ENCODE results near the gene MYO1A. TPM values are rescaled to one million over a fixed set of nuclear protein-coding genes. Genes with fewer than 3 reads are reported as not detected.

The MYO1A gene
- total and polyA plus RNA-seq, 4 donors: 0.03 to 0.28 (median 0.08) TPM; not detected in 1

GRCh38 chr12:57086493-57087009, 36.6 kb upstream of the MYO1A start:
- Histone ChIP-seq H3K27ac (ENCODE audit: low read depth in 1 of 2, low read length in 2 of 2) (peak overlapping the region; percentile 96 to 100), H3K36me3 (ENCODE audit: control insufficient read depth in 4 of 4, insufficient read depth in 3 of 4, low read depth in 1 of 4, low read length in 3 of 4) (peaks cover 0 to 6% (median 2%) of the 10 kb centered on the region in 4 donors), H3K9ac (ENCODE audit: low read depth in 1 of 2, low read length in 2 of 2) (peak overlapping the region; percentile 57 to 98), H3K4me1 (ENCODE audit: control insufficient read depth in 4 of 4, insufficient read depth in 4 of 4, low read length in 3 of 4) (peaks cover 5 to 28% (median 19%) of the 10 kb centered on the region in 4 donors), H3K4me3 (ENCODE audit: low read depth in 1 of 3, low read length in 3 of 3) (peak overlapping the region; percentile 36 to 85 (median 81)), H3K9me3 (ENCODE audit: control insufficient read depth in 4 of 4, low read length in 3 of 4) (no peaks in the 10 kb centered on the region), H3K27me3 (ENCODE audit: control insufficient read depth in 4 of 4, insufficient read depth in 4 of 4, low read length in 3 of 4) (no peaks in the 10 kb centered on the region)
- no peak for DNase-seq (ENCODE audit: low spot score)
- TF ChIP-seq RAD21 (IDR thresholded peaks at IDR 0.05) (peak in 1 of 2 donors; percentile 23), RXRA (IDR thresholded peaks at IDR 0.05) (no peak), GABPA (IDR thresholded peaks at IDR 0.05 in 1 of 2, conservative IDR thresholded peaks at IDR 0.05 in 1 of 2) (no peak)
- 6% methylated on average over 14 of the region's 14 CpGs for WGBS

- Histone ChIP-seq H3K36me3 (ENCODE audit: control insufficient read depth in 4 of 4, insufficient read depth in 3 of 4, low read depth in 1 of 4, low read length in 3 of 4) (peaks cover 0 to under 1% (median 0%) of the 10 kb centered on the region in 4 donors), H3K27me3 (ENCODE audit: control insufficient read depth in 4 of 4, insufficient read depth in 4 of 4, low read length in 3 of 4) (no peaks in the 10 kb centered on the region), H3K9me3 (ENCODE audit: control insufficient read depth in 4 of 4, low read length in 3 of 4) (no peaks in the 10 kb centered on the region), H3K4me1 (ENCODE audit: control insufficient read depth in 4 of 4, insufficient read depth in 4 of 4, low read length in 3 of 4) (peaks cover 3 to 23% (median 16%) of the 10 kb centered on the region in 4 donors), H3K27ac (ENCODE audit: low read depth in 1 of 2, low read length in 2 of 2) (peak overlapping the region; percentile 96 to 100), H3K9ac (ENCODE audit: low read depth in 1 of 2, low read length in 2 of 2) (peak overlapping the region in 1 of 2 donors; percentile 3), H3K4me3 (ENCODE audit: low read depth in 1 of 3, low read length in 3 of 3) (peak overlapping the region in 1 of 3 donors; percentile 81)
- no peak for DNase-seq (ENCODE audit: low spot score)
- TF ChIP-seq CTCF (IDR thresholded peaks at IDR 0.05; ENCODE audit: low read depth, low read length, missing input control) (no peak), FOXA2 (IDR thresholded peaks at IDR 0.05) (no peak), RXRA (IDR thresholded peaks at IDR 0.05) (no peak), REST (IDR thresholded peaks at IDR 0.05) (no peak), YY1 (IDR thresholded peaks at IDR 0.05) (no peak), NR2F2 (IDR thresholded peaks at IDR 0.05) (no peak), ZBTB33 (IDR thresholded peaks at IDR 0.05) (no peak), RAD21 (IDR thresholded peaks at IDR 0.05) (no peak), TAF1 (conservative IDR thresholded peaks at IDR 0.05) (no peak), HNF4A (conservative IDR thresholded peaks at IDR 0.05) (no peak), HNF4G (IDR thresholded peaks at IDR 0.05) (no peak), FOXA1 (IDR thresholded peaks at IDR 0.05) (no peak), SP1 (IDR thresholded peaks at IDR 0.05) (no peak), GABPA (IDR thresholded peaks at IDR 0.05 in 1 of 2, conservative IDR thresholded peaks at IDR 0.05 in 1 of 2) (no peak), JUND (IDR thresholded peaks at IDR 0.05) (no peak), EGR1 (IDR thresholded peaks at IDR 0.05; ENCODE audit: low read depth in 2 of 2) (no peak)
- TF ChIP-seq, protein P1, sequence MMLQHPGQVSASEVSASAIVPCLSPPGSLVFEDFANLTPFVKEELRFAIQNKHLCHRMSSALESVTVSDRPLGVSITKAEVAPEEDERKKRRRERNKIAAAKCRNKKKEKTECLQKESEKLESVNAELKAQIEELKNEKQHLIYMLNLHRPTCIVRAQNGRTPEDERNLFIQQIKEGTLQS (IDR thresholded peaks at IDR 0.05): no peak
- TF ChIP-seq, protein P2, sequence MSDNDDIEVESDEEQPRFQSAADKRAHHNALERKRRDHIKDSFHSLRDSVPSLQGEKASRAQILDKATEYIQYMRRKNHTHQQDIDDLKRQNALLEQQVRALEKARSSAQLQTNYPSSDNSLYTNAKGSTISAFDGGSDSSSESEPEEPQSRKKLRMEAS (IDR thresholded peaks at IDR 0.05): no peak
- WGBS: 57% methylated on average over 12 of the region's 12 CpGs
Measured at GRCh38 chr12:57085999-57086492, 36.1 kb upstream of the MYO1A start.
